GM18870 (cell line): ENCODE results near the gene ITFG1.
"Not testable (repeated sequence)": the region's sequence is repeated elsewhere in the genome, so short reads cannot be mapped to it uniquely, and the experiment has no call there.

Experiments
- ATAC-seq: cut with Tn5 transposase; IDR thresholded peaks from one replicate; pipeline ENCODE4 v1.9.1; 2021; ENCODE audit warnings: moderate library complexity; ENCODE audit not compliant: unreplicated experiment

ITFG1 gene

DNA sequence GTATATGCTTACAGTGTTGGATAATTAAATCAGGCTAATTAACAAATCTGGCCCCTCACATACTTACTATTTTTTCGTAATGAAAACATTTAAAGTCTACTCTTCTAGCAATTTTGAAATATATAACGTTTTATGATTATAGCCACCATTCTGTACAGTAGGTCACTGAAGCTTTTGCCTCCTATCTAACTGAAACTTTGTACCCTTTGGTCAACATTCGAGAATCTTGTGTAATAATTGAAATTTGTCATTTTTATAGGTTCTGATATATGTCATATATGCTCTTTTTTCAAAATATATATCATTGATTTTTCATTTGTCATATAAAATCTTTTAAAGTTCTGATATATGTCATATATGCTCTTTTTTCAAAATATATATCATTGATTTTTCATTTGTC, 12.9 kb upstream of the ITFG1 start:
- ATAC-seq, result no peak

DNA sequence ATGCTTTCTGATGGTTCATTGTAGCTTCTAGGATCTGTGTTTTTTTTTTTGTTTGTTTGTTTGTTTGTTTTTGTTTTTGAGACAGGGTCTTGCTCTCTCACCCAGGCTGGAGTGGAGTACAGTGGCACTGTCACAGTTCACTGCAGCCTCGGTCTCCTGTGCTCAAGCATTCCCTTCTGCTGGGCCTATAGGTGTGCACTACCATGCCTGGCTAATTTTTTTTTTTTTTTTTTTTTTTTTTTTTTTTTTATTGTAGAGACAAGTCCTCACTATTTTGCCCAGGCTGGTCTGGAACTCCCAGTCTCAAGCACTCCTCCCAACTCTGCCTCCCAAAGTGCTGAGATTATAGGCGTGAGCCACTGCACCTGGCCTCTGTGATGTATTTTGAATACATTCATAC, 12.1 kb upstream of the ITFG1 start:
- not testable (repeated sequence) for ATAC-seq

DNA sequence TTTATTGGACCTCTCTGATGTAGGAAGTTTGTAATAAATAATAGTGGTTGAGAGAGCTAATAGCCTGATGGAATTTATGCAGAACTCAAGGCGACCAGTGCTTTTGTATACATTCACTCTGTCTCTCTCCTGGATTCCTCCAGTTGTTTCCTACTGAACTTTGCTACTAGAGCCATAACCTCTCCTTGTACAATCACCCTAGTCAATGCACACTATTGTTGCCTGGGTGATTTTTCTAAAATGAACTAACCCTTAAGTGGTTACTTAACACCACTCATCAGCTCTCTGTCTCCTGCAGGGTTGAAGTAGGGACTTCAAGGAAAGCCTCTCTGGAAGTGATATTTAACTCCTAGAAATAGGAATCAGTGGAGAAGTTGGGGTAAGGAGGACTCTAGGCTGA, 9.9 kb upstream of the ITFG1 start:
- no peak for ATAC-seq

DNA sequence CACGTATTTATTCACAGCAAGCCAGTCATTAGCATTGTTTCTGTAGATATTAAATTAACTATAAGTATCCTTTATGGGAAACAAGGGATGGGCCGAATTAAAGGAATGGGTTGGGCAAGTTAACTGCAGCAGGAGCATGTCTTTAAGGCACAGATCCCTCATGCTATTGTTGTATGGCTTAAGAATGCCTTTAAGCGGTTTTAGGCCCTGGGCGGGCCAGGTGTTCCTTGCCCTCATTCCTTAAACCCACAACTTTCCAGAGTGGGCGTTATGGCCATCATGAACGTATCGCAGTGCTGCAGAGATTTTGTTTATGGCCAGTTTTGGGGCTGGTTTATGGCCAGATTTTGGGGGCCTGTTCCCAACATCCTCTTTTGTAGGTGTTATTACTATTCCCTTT, 9.3 kb upstream of the ITFG1 start:
- ATAC-seq, result no peak

DNA sequence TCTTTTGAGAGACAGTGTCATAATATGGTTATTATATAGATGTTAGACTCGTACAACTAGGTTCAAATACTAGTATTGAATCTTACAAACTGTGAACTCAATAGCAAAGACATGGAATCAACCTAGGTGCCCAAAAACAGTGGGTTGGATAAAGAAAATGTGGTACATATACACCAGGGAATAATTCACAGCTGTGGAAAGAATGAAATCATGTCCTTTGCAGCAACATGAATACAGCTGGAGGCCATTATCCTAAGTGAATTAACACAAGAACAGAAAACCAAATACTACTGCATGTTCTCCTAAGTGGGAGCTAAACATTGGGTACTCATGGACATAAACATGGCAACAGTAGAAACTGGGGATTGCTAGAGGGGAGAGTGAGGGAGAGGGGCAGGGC, 8.4 kb upstream of the ITFG1 start:
- ATAC-seq, result no peak

DNA sequence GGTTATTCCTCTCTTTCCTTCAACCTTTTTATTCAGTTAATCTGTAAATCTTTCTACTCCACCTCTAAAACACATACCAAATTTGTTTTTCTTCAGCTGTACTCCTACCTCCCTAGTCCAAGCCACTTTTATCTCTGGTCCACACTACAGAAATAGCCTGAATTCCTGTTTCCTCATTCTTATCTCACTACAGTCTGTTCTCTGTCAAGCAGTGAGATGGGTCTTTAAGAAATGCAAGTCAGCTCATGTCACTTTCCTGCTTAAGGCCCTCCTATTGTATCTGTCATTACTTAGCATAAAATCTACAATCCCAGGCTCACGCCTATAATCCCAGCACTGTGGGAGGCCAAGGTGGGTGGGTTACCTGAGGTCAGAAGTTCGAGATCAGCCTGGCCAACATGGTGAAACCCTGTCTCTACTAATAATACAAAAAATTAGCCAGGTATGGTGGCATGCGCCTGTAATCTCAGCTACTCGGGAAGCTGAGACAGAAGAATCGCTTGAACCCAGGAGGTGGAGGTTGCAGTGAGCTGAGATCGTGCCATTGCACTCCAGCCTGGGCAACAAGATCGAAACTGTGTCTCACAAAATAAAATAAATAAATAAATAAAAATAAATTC, 7.3 kb upstream of the ITFG1 start:
- not testable (repeated sequence) for ATAC-seq

DNA sequence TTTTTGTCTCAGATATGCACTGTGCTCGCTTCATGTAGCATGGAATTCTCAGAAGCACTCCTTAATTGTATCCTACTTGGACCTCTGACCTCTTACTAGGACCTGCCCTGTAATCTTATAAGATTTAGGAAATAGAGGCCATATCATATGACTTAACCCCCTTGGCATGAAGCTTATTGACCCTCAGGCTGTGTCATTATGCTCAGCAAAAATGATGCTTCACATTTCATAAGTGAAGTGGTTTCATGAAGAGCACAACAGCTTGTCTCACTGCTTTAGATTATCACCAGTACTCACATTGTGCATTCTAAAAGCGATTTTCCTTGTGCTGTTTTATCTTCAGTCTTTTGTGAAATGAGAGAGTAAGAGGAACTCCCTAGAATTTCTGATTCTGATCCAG, 6.6 kb upstream of the ITFG1 start:
- no peak for ATAC-seq

DNA sequence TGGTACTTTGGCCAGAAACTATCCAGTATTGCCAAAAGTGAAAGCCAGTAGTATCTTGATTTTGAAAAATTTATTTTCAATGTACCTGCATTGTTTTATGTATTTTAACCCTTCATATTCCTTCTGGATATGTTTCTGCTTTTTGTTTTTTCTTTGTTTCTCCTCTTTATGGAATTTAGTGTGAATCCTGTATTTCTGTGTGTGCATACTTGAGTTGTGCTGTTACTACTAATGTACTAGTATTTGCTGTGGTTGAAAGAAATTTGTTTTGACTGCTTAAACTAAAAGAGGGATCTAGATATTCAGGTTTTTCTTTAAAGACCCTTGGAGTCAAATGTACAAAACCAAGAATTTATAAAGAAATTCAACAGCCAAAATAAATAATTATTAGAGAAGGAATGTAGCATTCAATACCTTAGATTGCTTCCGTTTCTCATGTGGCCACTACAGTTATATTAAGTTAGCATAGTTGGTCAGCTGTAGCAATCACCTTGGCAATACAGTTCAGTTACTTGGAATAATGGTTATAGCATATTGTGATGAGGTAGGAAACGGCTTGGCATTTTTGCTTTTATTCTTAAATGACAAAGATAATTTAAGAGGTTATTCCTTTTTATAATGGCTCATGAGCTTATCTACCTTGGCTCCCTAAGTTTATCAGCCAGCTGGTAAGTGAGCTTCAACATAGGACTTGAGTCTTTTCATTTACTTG, 5.2 kb upstream of the ITFG1 start:
- no peak for ATAC-seq

DNA sequence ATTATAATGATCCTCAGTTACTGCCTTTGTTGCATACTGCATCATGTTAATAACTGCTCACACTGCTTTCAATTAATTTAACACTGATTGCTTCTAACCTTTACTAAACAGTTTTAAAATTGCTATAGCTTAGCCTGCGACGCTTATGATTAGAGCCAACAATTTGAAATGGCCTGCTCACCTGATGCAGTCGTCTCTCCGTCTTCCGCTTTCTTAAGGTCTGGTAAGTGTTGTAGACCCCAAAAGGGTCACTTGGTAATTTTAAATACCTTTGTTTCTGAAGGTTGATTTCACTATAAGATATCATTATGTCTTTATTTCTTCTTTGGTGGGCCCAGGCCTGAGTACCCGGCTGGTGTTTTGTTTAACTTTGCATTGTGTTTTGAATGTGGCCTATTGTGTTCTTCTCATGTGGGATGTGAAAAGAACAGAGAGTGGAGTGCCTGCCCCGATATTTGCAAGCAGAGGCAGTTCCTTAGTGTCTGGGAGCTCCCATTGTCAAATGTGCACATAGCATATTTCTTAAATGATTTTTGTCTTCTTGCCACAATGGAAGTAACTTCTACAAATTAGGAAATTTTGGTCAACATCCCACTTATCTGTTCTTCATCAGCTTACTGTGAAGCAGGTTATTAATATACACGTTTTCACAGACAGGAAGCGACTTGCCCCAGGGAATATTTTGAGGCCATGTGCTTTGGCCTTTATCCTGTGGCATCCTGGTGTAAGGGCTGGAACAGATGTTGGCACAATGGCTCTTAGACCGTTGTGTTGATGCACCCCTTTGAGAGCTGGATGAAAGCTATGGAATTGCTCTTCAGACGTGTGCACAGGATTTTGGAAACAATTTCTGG, 3.1 kb upstream of the ITFG1 start:
- ATAC-seq, result no peak

DNA sequence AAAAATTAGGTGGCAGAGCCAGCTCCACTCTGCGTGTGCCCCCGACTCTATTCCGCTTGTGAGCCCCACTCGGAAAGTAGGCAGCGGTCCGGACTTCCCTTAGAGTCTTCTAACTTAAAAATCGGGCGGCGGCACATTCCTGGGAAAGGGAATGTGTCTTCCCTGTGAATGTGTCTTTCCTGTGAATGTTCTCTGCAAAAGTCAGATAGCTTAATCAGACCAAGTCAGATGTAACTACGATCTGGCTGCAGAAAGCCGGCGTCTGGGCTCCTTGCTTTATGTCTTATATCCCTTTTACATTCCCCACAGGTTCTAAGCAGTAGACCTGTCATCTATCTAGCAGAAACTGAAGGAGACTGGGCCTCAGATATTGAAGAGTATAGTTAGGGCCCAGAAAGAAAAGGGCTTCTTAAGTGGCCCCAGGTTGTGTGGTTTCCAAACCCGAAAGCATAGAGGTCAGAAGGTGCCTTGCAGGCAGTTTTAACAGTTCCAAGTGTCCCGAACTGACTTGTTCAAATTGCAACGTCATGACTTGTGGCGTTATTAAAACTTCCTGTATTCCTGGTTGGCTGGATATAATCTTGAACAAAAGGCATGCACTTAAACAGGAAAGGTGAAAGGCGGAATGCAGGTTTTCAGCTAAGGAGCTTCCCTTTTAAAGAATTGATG, 869 bp upstream of the ITFG1 start:
- peak; percentile 20 for ATAC-seq

DNA sequence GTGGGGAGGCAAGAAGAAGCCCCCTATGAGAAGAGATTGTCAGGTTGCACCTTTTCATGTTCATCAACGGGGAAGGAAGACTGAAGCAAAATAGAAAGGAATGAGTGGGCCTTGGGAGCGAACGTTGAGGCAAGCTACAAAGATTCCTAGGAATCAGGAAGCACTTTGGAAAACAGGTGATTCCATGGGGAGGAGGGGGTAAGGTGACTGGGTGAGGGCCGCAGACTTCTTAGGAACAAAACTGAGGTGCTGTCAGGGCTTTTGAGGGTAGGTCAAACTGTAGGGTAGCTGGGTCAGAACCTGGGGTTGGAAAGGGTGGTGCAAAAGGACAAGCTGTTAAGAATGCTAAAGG, 528 bp downstream of the ITFG1 start:
- no peak for ATAC-seq

DNA sequence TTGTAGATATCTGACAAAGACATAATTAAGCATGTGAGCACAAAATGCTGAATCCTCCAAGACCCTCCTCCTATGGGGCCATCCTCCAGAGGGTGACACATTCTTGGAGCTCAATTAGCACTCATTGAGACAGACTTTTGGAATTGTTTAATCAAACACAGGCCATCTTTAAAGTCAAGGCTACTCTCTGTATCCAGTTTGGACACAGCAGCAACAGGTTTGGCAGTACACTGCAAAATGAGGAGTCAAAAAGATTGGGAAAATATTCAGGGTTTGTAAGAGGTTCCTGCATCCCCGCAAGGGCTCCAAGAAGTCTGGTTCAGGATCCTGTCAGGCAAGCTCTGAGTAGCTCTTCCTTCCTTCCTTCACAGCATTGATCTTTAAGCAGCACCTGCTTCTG, 1.3 kb downstream of the ITFG1 start:
- ATAC-seq, result no peak

DNA sequence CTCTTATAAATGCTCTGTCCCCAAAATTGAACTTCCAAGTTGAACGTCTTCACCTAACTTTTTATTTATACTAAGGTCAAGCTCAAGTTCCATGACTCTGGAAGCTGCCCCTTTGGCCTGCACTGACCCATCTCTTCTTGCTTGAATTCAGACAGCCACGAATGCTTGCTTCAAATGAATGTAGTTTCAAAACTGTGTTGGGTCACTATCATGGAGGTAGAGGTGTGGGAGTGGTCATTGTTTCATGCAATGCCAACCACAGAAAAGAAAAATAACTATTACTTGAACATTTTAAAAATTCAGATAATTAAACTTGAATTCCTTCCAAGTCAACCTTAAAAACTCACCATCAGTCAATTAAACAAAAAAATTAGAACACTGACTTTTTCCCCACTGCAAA, 2.5 kb downstream of the ITFG1 start:
- no peak for ATAC-seq

DNA sequence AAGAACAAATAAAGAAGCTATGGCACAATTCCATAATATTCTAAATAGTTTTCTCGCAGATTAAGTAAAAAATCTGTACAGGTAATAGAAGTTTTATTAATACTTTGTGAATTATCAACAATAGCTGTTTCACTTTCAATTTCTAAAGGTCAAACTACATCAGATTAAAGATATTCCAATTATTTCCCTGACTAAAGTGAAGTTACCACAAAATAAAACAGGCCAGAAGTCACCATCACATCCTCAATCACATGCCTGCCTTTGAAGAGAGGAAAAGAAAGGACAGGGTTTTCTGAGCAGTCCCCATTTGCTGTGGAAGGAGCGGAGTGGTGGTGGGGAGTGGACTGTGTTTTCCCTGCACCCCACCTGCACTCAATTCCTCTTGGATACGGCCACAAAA, 11.1 kb downstream of the ITFG1 start:
- no peak for ATAC-seq

DNA sequence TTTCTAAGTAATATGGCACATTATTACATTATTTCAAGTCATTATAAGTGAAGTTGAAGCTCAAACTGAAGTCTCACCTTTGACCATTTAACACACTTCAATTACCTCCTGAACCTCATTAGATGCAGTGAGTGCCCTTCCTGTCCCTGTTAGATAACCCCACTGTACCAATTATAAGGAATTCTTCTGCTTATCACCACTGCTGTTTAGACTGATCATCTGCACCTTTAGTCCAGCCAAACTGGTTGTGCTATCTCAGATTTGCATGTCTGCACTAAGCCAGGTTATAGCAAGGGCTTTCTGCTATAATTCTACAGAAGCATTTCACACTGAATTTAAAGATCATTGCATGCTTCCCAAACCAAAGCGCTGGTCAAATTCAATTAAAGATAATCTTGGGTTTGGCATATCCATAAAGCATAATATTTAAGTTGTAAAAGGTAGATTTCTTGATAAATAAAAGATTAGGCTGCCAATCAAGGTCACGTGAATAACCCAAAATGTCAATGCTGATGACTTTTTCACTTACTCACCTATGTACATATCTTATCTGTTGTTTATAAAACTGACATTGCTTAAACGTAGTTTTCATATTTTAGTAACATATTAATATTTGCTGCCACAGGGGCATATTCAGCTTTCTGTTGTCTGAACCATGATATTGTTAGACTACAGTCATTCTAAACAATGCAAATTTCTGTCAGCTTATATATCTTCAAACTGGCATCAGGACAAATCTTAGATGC, 11.9 kb downstream of the ITFG1 start:
- no peak for ATAC-seq

DNA sequence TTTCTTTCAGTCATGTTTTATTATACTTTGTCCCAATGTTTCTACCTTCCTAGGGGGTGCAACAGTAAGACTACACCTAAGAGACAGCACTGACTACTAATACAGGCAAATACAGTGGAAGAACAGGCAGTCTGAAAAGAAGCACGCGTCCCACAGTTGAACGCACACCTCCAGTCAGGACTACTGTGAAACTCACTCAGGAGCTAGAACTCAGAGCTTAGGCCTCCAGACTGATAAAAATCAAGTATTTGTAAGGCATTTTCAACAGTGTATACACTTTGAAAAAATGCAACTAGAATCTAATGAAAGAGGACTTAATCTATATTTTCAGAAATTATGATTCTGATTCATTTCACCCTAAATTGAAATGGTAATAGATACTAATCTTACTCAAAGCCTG, 14.4 kb downstream of the ITFG1 start:
- ATAC-seq, result no peak

DNA sequence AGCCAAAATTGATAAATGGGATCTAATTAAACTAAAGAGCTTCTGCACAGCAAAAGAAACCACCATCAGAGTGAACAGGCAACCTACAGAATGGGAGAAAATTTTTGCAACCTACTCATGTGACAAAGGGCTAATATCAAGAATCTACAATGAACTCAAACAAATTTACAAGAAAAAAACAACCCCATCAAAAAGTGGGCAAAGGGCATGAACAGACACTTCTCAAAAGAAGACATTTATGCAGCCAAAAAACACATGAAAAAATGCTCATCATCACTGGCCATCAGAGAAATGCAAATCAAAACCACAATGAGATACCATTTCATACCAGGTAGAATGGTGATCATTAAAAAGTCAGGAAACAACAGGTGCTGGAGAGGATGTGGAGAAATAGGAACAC, 18.0 kb downstream of the ITFG1 start:
- ATAC-seq, result not testable (repeated sequence)

DNA sequence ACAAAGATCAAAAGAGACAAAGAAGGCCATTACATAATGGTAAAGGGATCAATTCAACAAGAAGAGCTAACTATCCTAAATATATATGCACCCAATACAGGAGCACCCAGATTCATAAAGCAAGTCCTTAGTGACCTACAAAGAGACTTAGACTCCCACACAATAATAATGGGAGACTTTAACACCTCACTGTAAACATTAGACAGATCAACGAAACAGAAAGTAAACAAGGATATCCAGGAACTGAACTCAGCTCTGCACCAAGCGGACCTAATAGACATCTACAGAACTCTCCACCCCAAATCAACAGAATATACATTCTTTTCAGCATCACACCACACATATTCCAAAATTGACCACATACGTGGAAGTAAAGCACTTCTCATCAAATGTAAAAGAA, 20.8 kb downstream of the ITFG1 start:
- not testable (repeated sequence) for ATAC-seq

DNA sequence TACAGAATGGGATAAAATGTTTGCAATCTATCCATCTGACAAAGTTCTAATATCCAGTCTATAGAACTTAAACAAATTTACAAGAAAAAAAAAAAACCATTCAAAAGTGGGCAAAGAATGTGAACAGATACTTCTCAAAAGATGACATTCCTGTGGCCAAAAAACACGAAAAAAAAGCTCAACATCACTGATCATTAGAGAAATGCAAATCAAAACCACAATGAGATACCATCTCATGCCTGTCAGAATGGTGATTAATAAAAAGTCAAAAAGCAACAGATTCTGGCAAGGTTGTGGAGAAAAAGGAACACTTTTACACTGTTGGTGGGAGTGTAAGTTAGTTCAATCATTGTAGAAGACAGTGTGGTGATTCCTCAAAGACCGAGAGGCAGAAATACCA, 26.6 kb downstream of the ITFG1 start:
- not testable (repeated sequence) for ATAC-seq

DNA sequence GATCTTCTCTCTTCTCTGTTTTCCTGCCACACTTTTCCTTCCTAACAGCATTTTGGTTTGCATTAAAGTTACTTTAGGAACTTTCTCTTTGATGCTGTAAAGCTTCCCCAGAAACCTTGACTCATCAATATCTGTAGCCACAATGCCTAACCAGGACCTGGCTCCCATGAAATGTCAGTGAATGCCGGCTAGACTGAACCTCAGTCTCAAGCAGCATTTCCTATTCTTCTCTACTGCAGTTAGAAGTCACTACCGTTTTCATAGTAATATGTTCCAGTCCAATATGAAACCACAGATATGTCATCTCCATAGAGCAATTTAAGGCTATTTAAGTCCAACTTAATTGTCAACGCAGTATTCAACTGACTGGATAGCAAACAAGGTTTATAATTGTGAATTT, 28.9 kb downstream of the ITFG1 start:
- ATAC-seq, result no peak

DNA sequence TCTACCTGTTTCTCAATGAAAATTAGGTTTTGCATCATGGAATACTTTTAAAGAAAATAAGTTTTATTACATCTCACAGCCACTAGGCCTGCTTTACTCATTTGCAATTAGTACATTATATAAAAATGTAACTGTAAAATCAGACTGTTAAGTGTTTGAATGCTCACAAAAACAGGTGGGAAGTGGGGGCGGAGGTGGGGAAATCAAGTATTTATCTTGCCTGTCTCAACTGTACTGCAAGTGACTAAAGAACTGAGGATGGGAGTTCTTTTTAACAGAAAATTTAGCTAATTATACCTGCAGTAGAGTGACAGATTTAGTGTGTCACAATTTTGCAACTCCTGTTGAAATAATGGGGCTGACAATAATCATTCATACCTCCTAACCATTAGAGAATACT, 34.1 kb downstream of the ITFG1 start:
- ATAC-seq, result no peak
